Psoas muscle (tissue), 8 donors: ENCODE results near the gene MEPCE. TPM values are rescaled to one million over a fixed set of nuclear protein-coding genes. Genes with fewer than 3 reads are reported as not detected.

ENCODE experiments used
- ATAC-seq, 4 donors: fragments of 200-7000 bp; cut with Tn5 transposase; one replicate each; pipeline ENCODE4 v1.9.1; 2020; ENCODE audit warnings: moderate library complexity in 3 of 4, mild to moderate bottlenecking in 2 of 4
- DNase-seq, 2 donors: peaks; one replicate each; pipeline ENCODE4 v3.0.0-alpha.2; 2020
- H3K27ac ChIP-seq: fragments of 200-600 bp; one replicate; pipeline ENCODE4 v1.8.0; 2022
- H3K27me3 ChIP-seq, 3 donors: fragments of 200-600 bp in 1 of 3; one replicate each; pipeline versions ENCODE4 v1.6.1 to v1.8.0; 2013 to 2022; ENCODE audit warnings: low read length in 2 of 3, mild to moderate bottlenecking in 2 of 3, moderate library complexity in 1 of 3; ENCODE audit not compliant: insufficient read depth in 3 of 3
- H3K36me3 ChIP-seq, 2 donors: fragments of 200-600 bp in 1 of 2; one replicate each; pipeline versions ENCODE4 v1.6.1 to v1.8.0; 2013 to 2022; ENCODE audit warnings: low read depth in 1 of 2, mild to moderate bottlenecking in 1 of 2, moderate library complexity in 1 of 2; ENCODE audit not compliant: insufficient read depth in 1 of 2
- H3K4me1 ChIP-seq: fragments of 200-600 bp; one replicate; pipeline ENCODE4 v1.8.0; 2022
- H3K4me3 ChIP-seq: fragments of 200-600 bp; one replicate; pipeline ENCODE4 v1.8.0; 2022; ENCODE audit warnings: mild to moderate bottlenecking
- H3K9me3 ChIP-seq: fragments of 200-600 bp; one replicate; pipeline ENCODE4 v1.8.0; 2022
- CTCF ChIP-seq: fragments of 200-600 bp; IDR thresholded peaks from one replicate; pipeline ENCODE4 v1.8.0; 2022; ENCODE audit warnings: antibody characterized with exemption
- WGBS, 3 donors: extraction: QIAGEN DNeasy Blood & Tissue Kit; methylation state at CpG; one replicate each; pipeline versions ENCODE4 v1.1.6 to v1.1.7; 2013; 5-methylcytosine and 5-hydroxymethylcytosine counted together
- intact Hi-C, 2 donors: fragments of 100-400 bp; cut with DNase I; formaldehyde crosslinking; loops; one replicate each; pipeline versions ENCODE4 v1.11.0 to v1.14.2; 2022
- polyA plus RNA-seq, 3 donors: library from polyadenylated mRNA; stranded (reverse); fragments of 200-250 nt; gene quantifications; one replicate each; pipeline ENCODE4 v1.2.3, GENCODE V29; 2013
- total RNA-seq, 4 donors: library from RNA; stranded (reverse); fragmentation: NEBNext Ultra II Directional in 2 of 4; extraction: Animal tissue kit (Norgen Biotek cat#: 25700) in 2 of 4; gene quantifications; one replicate each; pipeline versions ENCODE4 v1.2.1 to v1.2.4, GENCODE V29; 2021 to 2023
- donor health status: healthy with polysubstance abuse.
- donor health status: DM: no; HTN: no; CAD: no; lungs with moderate emphysema.
- donor health status: Bipolar disorder and iron deficiency.
- donor health status: healthy.
- donor health status: DM: yes; HTN: yes; CAD: no.
- donor health status: DM: no; HTN: no; CAD: no.
- donor health status: DM: no; HTN: no; CAD: no.
- donor health status: DM: yes; HTN: yes; CAD: no.

MEPCE gene
- total and polyA plus RNA-seq, 7 donors: 27.2 to 41.5 (median 35.6) TPM

DNA sequence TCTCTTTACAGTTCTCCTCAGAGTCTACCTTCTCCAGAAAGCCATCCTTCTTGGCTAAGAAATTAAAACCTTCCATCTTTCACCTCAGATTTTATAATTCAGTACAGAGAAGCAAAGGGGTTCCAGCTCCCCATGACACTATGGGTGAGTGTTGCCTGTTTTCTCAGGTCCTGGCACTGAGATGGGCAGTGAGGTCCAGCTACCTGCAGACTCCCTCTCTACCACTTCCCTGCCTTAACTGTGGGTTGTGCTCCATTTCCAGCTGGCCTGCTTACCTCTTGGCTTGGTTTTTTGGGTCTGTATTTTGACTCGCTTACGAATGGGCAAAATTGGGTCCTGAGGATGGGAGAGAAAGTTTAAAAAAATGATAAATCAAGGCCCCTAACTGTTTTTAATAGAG is 27.4 kb upstream of the MEPCE start:
- ATAC-seq (no peak), DNase-seq (no peak)
- 96 to 100% (median 98%) methylated on average over 2 of the region's 2 CpGs for WGBS, 3 donors
- Histone ChIP-seq H3K4me1 (no peaks in the 10 kb centered on the region), H3K4me3 (no peak overlapping the region), H3K27me3 (no peaks in the 10 kb centered on the region), H3K27ac (no peak overlapping the region), H3K9me3 (no peaks in the 10 kb centered on the region), H3K36me3 (peaks cover 0 to 11% of the 10 kb centered on the region in 2 donors)
- no peak for TF ChIP-seq CTCF
- intact Hi-C loops: no loop called here

- intact Hi-C loops: loop anchor here in 1 of 2 donors (2.0 kb wide), 1 partner anchor 60 kb away; no protein-coding TSS in a partner anchor
- WGBS, 3 donors: 63 to 76% (median 66%) methylated on average over 6 of the region's 6 CpGs
- ATAC-seq (no peak), DNase-seq (no peak)
- no peaks in the 10 kb centered on the region for H3K27me3 ChIP-seq
- no peak for TF ChIP-seq CTCF
- H3K27ac ChIP-seq: no peak overlapping the region
- no peaks in the 10 kb centered on the region for H3K4me1 ChIP-seq
- peaks cover 0 to 7% of the 10 kb centered on the region in 2 donors for H3K36me3 ChIP-seq
- H3K4me3 ChIP-seq: no peak overlapping the region
- H3K9me3 ChIP-seq: no peaks in the 10 kb centered on the region
Measured at GRCh38 chr7:100406767-100407166, 22.9 kb upstream of the MEPCE start.

DNA sequence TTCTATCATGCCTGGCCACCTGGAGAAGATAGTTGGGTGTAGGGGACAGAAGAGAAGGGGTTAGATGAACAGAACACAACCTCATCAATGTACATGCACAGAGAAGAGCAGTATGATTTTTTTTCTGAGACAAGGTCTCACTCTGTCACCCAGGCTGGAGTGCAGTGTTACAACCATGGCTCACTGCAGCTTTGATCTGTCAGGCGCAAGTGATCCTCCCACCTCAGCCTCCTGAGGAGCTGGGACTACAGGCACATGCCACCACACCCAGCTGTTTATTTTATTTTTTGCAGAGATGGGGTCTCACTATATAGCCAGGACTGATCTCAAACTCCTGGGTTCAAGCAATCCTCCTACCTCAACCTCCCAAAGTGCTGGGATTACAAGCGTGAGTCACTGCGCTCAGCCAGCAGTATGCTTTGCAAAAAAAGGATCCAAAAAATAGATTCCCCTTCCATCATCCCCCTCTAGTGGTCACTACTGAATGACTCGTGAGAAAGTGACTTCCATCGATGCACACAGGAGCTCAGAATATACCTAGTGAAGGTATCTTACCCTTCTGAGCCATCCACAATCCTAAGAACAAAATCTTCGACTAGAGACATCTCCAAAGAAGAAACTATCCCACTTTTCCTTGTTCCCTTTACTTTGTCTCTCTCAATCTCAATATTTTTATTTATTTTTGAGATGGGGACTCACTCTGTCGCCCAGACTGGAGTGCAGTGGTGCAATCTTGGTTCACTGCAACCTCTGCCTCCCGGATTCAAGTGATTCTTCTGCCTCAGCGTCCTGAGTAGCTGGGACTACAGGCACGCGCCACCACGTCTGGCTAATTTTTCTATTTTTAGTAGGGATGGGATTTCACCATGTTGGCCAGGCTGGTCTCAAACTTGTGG is 22.1 kb upstream of the MEPCE start:
- 43 to 57% (median 44%) methylated on average over 12 of the region's 12 CpGs for WGBS, 3 donors
- Histone ChIP-seq H3K36me3 (peaks cover 0 to 7% of the 10 kb centered on the region in 2 donors), H3K4me1 (no peaks in the 10 kb centered on the region), H3K4me3 (no peak overlapping the region), H3K27me3 (no peaks in the 10 kb centered on the region), H3K9me3 (no peaks in the 10 kb centered on the region), H3K27ac (no peak overlapping the region)
- ATAC-seq (peak; percentile 51 to 73 (median 56)), DNase-seq (no peak)
- TF ChIP-seq CTCF: peak; percentile 41
- intact Hi-C loops: loop anchor here in 1 of 2 donors (2.0 kb wide), 1 partner anchor 61 kb away; no protein-coding TSS in a partner anchor

- WGBS, 3 donors: 92 to 94% (median 93%) methylated on average over 6 of the region's 6 CpGs
- intact Hi-C loops: no loop called here
Measured at GRCh38 chr7:100411101-100411500, 18.5 kb upstream of the MEPCE start.

More at GRCh38 chr7:100411101-100411500, 18.5 kb upstream of the MEPCE start:
- no peak for TF ChIP-seq CTCF
- Histone ChIP-seq H3K9me3 (no peaks in the 10 kb centered on the region), H3K36me3 (peaks cover 0 to 7% of the 10 kb centered on the region in 2 donors), H3K27ac (no peak overlapping the region), H3K4me3 (no peak overlapping the region), H3K4me1 (no peaks in the 10 kb centered on the region), H3K27me3 (no peaks in the 10 kb centered on the region)
- ATAC-seq (no peak), DNase-seq (no peak)
